SIG-M5 treated with dmso at 0.1 percent for 504 hours (cell line): ENCODE data around the gene ZCCHC7.
"Not testable (repeated sequence)": the region's sequence is repeated elsewhere in the genome, so short reads cannot be mapped to it uniquely, and the experiment has no call there.

Source experiments
- DNase-seq: peaks from one replicate; lab custom pipeline; 2025; ENCODE audit not compliant: unreplicated experiment; lab: John Stamatoyannopoulos, UW

ZCCHC7 gene

DNA sequence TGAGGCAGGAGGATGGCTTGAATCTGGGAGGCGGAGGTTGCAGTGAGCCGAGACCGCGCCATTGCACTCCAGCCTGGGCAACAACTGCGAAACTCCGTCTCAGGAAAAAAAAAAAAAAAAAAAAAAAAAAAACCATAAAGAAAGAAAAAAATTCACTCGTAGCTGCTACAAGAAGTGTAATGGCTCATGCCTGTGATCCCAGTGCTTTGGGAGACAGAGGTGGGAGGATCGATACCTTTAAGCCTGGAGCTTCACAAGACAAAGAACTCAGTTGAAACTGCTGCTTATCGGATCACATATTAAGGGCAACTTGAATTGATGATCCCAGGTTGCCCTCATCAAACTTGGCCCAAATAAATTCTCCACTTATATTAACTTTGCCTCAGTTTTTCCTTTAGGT lies 1.0 kb upstream of the ZCCHC7 start:
- DNase-seq = no peak

DNA sequence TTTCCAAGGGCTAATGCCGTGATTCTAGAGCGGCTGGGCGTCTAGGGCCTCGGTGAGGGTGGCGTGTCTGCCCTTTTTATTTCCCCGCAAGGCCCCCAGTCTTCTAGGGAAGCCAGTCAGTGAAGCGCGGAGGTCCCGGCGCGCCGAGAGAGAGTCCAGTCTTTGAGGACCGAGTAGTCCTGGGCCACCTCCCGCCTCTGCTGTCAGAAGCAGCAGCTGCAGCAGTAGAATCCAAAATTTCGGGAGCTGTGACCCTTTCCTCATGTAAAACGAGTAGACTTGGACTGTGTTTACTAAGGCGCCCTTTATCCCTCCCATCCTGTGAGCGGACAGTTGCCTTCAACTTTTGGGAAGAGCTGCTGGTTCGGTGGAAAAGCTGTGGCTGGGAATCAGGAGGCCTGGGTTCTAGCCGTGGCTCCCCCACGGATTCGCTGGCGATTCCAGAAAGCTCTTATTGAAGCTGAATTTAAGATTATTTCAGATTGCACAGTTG lies 515 bp downstream of the ZCCHC7 start:
- DNase-seq = not testable (repeated sequence)

DNA sequence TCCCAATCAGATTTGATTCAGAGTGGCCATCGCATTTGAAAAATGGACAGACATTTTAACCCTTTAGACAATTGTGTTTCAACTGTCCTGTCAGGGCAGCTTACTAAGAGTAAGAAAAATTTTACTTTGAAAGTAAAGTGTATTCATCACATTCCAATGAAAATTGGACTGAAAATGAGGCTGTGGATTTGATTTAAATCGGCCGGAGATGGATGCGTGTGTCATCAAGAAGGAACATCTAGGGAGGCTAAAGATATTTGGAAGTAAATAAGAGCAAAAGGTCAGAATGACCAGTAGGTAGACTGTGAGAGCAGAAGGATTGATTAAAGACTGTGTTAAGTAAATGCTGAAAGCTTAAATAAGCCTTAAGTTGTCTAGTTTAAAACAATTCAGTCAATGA lies 1.5 kb downstream of the ZCCHC7 start:
- no peak for DNase-seq

DNA sequence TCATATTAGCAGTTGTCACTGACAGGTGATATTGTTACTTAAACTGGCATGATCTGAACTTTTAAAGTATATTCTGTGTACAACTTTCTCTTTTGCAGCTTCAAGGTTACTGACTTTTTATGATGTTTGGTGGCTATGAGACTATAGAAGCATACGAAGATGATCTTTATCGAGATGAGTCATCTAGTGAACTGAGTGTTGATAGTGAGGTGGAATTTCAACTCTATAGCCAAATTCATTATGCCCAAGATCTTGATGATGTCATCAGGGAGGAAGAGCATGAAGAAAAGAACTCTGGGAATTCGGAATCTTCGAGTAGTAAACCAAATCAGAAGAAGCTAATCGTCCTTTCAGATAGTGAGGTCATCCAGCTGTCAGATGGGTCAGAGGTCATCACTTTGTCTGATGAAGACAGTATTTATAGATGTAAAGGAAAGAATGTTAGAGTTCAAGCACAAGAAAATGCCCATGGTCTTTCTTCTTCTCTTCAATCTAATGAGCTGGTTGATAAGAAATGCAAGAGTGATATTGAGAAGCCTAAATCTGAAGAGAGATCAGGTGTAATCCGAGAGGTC lies 5.9 kb downstream of the ZCCHC7 start:
- DNase-seq = no peak

DNA sequence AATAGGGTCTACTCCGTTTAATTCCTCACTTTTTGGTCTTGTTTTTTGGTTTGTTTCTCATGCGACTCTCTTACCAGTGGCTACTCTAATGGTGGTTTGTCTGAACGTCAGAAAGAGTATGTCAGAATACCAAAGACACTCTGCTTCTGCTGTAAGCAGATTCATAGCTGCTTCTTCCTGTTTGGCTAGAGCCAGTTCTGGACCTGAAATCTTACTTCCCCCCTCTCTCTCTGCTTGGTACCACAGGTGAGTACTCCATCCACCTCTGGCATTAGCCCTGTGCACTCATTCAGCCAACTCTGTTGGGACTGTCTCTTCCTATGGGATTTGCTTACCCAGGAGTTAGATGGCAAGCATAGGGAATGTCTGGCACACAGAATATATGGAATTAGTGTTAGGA lies 6.6 kb downstream of the ZCCHC7 start:
- no peak for DNase-seq

DNA sequence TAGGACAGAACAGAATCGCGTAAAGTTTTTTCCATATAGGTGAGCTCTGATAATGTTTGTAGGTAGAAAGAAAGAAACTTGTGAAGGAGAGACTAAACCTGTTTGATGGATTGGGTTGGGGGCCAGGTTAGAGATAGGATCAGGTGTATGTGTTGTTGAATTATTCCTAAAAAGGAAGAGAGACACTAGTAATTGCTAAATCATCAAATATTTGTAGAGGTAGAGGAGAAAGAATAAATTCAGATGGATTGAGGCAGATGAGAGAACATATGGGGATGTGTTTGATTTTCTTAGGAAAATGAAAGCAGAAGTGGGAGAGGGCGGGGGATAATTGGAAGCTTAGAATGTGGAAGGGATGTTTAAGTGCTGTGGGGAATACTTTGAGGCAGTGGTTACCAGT lies 7.7 kb downstream of the ZCCHC7 start:
- no peak for DNase-seq

DNA sequence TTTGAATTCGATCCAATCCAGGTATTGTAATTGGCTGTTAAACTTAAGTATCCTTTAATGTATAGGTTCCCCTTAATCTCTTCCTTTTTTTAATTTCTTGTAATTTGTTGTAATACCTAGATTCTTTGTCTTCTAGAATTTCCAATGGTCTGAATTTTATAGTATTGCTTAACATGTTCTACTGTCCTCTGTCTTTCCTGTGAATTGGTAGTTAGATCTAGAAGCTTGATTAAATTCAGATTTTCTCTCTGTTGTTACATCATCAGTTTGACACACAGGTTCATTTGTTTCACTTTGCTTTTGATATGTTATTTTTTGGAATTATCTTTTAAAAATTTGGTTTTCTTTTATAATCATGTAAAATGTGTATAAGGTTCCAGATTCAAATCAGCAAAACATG lies 13.8 kb downstream of the ZCCHC7 start:
- DNase-seq = no peak

DNA sequence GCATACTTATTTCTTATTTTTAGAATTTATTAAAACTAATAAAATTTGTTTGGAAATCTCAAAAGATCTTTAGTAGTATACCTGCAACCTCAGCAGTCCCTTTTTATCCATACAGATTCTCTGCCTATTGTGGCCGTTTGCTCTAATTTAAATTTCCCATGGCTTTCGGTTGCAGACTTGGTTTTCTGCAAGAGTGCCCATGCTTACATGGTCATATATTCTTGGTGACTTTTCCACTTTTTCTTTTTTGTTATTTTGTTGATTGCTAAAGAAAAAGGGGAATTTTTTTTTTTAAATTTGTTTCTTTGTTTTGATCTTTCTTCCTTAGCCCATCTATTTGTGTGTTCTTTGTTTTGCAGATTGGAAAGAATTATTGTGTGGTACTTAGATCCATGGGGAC lies 20.6 kb downstream of the ZCCHC7 start:
- no peak for DNase-seq

DNA sequence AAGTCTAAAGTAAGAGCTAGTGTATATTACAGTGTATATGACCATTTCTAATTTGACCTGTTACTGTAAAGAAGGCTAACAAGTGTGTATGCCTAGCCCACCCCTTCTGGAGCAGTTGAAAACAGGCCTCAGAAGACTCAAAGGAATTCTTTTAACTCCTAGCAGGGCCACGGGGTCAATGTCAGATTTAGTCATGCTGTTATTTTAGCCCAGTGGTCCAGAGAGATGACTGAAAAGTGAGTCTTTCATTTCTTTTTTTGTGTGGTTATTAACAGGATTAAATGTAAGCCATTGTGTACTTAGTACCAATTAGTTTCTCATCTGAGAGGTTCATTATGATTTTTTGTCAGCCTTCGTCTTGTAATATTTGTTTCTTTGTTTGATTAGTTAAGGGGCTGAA lies 24.4 kb downstream of the ZCCHC7 start:
- no peak for DNase-seq

DNA sequence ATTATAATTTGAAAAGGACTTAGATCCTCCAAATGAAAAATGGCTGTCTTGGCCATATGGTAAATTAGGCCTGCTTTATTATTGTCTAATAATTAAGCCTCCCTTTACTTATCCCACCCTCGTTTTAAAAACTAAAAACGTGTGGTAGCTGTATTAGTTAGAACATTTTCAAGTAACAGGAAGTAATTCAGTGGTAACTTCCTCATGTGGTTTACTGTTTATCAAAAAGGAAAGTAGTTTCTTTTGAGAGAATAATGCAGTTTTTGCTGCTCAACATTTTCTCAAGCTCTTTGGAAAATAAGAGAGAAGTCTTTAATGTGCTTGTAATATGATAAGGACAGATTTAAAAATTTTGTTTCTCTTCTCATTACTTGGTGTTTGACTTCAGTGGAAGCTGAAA lies 26.0 kb downstream of the ZCCHC7 start:
- DNase-seq = peak; percentile 59

DNA sequence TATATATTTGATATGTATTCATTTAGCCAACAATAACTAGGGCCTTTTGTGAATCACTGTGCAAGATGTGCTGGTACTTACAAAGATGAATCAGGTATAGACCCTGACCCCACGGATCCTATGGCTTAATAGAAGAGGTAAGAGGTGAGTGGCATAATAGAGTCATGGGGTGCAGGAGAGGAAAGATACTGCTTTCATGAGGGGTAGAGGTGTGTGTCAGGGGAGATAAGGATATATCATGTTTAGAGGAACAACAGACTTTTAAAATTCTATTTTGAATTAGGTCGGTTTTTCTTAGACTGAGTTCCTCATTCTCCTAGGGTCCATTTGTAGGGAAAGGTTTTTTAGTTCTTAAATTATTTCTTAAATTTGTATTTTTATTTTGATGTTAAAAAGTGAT lies 27.8 kb downstream of the ZCCHC7 start:
- DNase-seq = no peak

DNA sequence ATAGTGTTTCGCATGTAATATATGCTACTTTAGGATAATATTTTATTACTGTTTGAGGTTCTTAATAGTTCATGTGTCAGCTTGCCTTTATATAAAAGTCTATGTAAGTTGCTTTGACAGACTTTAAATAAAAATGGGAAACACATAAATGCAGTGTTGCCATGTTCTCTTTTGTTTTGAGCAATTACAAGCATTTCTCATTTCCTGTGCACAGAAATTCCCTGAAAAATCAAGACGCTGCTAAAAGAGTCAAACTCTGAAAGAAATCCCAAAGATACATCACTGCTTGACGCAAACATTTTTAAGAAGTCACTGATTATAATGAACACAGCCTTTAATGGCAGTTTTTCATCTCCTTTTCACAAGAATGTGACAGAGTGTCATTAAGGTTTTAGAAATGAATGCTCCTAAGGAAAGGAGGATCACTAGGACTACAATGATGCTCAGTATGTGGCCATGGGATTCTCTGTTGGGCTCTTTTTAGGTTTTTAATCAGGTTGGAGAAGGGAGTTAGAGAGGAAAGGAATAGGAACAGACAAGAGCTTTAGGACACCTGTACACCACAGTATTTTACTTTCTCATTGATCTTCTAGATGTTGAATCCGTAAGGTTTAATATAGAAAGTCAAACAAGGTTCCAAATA lies 29.4 kb downstream of the ZCCHC7 start:
- no peak for DNase-seq

DNA sequence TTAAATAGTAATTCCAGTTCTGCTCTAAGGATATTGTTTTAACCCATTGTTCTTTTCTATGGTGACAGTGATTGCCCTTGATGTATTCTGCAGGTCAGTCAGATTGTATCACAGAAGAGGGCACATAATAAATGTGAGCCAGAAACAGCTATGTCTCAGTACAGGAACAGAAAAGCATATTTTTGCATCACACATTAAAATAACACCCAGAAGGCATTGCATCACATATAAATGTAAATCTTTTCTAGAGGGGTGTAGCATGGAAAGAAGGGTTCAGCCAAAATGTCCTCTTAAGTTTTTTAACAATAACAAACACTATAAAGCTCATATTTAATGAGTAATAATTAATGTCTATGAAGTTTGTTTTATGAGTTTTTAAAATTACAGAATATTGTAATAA lies 30.0 kb downstream of the ZCCHC7 start:
- DNase-seq = no peak

DNA sequence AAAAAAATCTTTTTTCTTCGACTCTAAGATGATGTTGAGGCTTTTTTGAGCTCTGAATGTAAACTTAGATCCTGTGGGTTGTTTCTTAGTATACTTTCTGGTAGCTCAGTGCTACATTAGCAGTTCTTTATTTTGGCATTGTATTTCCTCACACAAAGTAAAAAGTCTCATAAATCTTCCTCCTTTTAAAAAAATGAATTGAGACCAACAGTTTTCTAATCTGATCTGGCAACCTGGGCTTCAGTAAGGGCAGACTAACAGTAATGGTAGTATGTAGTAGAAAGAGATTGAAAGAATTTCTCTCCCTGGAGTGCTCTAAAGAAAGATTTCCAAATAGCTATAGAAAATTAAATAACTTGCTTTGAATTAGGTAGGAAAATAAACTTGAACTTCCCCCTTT lies 31.4 kb downstream of the ZCCHC7 start:
- no peak for DNase-seq

DNA sequence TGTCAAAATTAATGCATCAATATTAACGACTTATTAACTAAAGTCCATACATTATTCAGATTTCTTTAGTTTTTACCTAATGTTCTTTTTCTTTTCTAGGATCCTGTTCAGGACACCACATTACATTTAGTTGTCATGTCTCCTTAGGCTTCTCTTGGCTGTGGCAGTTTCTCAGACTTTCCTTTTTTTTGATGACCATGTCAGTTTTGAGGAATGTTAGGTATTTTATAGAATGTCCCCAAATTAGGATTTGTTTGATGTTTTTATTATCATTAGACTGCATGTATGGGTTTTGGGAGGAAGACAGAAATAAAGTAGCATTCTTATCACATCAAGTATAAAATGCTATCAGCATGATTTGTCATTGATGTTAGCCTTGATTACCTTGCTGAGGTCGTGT lies 32.0 kb downstream of the ZCCHC7 start:
- no peak for DNase-seq

DNA sequence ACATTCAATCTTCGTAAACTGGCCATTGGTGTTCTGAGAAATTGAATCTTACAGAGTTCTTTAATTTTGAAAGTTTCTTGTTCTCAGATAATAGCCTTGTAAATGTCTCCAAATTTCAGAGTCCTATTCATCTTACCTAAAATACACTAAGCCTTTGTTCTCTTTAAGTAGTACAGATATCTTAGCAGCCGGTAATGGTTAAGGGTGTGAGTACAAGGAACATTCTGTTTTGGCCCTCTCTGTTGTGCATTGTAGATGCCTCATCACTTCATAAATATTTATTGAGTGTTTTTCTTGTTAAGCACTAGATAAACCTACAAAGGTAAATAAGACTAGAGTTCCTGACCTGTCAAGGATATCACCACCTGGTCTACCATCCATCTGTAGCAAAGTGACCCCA lies 35.2 kb downstream of the ZCCHC7 start:
- DNase-seq = no peak

DNA sequence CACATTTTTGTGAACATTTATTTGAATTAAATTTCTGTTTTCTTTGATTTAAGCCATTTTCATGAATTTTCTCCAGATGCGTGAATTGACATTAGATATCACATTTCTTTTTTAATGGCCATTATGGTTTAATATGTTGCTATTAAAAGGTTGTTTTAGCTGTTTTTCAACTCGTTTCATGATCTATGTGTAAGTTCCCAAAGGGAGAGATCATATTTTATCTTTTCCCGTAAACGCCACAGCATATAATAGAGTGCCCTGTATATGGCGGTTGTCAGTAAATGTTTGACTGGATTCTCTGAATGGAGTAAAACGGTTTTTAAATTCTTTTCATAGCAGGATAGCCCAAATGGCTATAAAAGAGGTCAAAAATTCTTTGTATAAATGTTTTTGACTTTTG lies 35.8 kb downstream of the ZCCHC7 start:
- no peak for DNase-seq

DNA sequence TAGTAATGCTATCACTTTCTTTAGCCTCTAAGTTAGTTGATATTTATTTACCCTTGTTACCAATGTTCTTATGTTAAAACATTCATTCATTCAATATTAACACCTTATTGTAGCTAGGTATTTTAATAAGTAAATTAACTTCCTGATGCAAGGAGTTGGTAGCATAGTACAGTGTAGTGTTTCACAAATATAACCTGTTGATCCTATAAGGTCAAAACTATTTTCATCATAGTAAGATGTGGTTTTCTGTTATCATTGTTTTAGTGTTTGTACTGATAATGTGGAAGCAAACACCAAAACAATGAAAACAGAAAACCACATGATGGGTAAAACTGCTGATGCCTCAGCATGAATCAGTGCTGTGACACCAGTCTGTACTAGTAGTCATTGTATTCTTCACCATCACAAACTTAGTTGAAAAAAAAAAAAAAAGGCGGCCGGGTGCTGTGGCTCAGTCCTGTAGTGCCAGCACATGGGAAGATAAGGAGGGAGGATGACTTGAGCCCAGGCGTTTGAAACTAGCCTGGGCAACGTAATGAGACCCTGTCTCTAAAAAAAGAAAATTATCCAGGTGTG lies 36.5 kb downstream of the ZCCHC7 start:
- DNase-seq = no peak

DNA sequence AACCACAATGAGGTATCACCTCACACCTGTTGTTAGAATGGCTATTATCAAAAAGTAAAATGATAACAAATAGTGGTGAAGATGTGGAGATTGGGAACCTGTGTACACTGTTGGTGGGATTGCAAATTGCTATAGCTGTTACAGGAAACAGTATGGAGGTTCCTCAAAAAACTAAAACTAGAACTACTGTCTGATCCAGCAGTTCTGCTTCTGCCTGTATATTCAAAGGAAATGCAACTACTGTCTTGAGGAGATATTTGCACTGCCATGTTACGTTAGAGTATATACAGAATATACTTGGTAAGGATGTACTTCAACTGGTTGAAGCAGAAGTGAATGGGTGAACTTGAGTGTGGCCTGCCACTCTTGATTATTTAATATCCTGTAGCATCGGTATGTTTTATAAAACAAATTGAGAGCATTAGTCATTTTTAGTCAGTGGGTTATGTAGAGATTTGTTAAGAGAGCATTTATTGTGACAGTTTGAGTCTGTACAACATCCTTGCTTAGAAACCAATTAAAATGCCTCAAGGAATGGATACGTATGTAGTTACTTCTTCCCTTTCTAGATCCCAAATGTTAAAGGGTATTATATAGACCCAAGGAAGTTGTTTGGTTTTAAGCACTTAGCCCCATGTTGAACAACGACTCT lies 37.5 kb downstream of the ZCCHC7 start:
- DNase-seq = peak; percentile 14

DNA sequence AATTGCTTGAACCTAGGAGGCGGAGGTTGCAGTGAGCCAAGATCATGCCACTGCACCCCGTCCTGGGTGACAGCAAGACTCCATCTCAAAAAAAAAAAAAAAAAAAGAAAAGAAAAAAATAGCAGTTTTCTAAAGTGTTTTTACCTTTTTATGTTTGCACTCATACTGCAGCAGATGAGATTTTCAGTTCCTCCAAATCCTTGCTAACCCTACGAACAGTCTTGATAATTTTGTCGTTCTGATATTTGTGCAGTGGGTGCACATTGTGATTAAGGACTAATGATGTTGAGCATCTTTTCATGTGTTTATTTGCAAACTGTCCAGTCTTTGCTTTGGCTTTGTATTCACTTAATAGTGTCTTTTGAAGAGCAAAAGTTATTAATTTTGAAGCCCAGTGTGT lies 42.9 kb downstream of the ZCCHC7 start:
- DNase-seq = no peak

DNA sequence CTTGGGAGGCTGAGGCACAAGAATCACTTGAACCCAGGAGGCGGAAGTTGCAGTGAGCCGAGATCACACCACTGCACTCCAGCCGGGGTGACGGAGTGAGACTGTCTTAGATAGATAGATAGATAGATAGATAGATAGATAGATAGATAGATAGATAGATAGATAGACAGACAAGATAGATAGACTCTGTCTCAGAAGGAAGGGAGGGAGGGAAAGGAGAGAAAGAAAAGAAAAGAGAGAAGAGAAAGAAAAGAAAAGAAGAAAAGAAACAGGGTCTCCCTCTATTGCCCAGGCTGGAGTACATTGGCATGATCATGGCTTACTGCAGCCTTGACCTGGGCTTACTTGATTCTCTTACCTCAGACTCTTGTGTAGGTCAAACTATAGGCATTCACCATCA lies 44.0 kb downstream of the ZCCHC7 start:
- DNase-seq = not testable (repeated sequence)

DNA sequence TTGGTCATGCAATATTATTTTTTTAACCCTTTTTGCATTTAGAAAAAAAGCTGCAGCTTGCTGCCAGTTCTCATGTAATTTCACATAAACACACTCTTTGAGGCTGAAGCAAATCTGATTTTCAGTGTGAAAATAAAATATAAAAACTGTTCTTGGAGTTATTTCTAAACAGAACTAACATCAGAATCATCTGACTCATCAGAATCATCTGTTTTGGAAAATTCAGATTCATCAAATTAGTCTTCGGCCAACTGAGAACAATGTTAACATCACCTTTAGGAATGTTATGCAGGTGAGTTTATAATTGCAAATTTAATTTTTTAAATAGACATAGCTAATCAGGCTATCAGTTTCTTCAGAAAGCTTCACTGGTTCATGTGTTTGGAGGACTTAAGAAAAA lies 45.3 kb downstream of the ZCCHC7 start:
- no peak for DNase-seq
